Measurements from ENCODE around the gene WNT6.

DNA sequence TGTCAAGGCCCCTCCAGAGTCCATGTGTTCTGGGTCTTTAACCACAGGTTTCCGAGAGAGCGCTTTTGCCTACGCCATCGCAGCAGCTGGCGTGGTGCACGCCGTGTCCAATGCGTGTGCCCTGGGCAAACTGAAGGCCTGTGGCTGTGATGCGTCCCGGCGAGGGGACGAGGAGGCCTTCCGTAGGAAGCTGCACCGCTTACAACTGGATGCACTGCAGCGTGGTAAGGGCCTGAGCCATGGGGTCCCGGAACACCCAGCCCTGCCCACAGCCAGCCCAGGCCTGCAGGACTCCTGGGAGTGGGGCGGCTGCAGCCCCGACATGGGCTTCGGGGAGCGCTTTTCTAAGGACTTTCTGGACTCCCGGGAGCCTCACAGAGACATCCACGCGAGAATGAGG, 30.3 kb downstream of the WNT6 start:
- no peak for TF ChIP-seq POLR2A (IDR thresholded peaks at IDR 0.05)
- TF ChIP-seq, protein P1, sequence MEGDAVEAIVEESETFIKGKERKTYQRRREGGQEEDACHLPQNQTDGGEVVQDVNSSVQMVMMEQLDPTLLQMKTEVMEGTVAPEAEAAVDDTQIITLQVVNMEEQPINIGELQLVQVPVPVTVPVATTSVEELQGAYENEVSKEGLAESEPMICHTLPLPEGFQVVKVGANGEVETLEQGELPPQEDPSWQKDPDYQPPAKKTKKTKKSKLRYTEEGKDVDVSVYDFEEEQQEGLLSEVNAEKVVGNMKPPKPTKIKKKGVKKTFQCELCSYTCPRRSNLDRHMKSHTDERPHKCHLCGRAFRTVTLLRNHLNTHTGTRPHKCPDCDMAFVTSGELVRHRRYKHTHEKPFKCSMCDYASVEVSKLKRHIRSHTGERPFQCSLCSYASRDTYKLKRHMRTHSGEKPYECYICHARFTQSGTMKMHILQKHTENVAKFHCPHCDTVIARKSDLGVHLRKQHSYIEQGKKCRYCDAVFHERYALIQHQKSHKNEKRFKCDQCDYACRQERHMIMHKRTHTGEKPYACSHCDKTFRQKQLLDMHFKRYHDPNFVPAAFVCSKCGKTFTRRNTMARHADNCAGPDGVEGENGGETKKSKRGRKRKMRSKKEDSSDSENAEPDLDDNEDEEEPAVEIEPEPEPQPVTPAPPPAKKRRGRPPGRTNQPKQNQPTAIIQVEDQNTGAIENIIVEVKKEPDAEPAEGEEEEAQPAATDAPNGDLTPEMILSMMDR (IDR thresholded peaks at IDR 0.05): no peak

Data from esophagus squamous epithelium (tissue), 4 donors.